Measurements from ENCODE around the gene SCO2. TPM values are rescaled to one million over a fixed set of nuclear protein-coding genes. Genes with fewer than 3 reads are reported as not detected.

Gene SCO2, protein sequence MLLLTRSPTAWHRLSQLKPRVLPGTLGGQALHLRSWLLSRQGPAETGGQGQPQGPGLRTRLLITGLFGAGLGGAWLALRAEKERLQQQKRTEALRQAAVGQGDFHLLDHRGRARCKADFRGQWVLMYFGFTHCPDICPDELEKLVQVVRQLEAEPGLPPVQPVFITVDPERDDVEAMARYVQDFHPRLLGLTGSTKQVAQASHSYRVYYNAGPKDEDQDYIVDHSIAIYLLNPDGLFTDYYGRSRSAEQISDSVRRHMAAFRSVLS
- 7.9 and 8.3 TPM in 2 replicates for total RNA-seq

DNA sequence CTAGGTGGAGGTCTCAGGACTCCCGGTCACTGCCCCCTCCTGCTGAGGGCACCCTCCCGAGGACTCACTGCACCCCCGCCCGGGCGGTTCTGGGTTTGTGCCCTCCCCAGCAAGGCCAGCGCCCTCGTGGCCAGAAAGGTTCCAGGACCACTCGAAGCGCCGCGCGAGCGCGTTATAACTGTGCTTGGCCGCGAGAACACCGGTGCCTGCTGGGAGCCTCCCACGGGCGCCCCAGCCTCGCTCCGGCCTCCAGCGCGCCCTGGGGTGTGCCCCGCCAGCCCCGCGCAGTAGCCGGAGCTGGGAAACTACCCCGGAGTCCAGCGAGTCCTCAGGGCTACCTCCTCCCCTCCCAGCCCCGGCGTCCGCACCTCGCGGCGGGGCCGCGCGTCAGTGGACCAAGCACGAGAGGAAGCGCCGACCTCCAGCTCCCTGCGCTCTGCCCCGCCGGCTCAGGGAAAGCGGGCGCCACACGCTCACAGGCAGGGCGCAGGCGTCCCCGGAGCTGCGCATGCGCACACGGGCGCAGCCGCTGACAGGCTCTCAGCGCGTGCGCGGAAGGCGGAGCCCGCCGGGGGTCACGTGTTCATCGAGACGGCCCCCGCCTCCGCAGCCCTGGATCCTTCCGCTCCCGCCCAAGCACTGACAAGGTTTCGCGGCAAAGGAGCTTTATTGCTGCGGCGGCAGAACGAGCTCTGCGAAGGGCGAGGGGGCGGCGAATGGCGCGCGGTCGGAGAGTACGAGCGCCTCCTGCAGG lies at the start of gene SCO2:
TSS of gene SCO2 (minus strand) at position 495 of the 754 bp plus-strand sequence. CDS start 1,187 bp downstream, outside the sequence.
- intact Hi-C loops (cut with micrococcal nuclease): loop anchor here (1.0 to 2.0 kb wide), 3 partner anchors 17 to 96 kb away; partner anchors contain the start of genes CHKB and NCAPH2

DNA sequence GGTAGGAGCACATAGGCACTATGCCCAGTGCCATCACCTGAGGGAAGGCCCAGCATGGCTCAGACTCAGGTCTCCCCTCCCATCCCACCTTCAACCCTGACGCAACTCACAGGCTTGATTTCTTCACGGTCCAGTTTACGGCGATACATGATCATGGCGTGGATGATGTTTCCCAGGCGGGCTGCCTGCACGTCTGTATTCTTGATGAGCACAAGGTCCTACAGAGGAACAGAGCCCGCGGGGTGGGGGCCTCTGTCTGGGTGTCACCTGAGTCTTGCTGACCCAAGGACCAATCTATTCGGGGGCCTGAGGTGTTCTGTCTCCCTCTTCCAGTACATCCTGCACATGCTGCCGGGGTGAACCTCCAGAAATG lies 49.0 kb upstream of the SCO2 start:
- intact Hi-C loops (cut with micrococcal nuclease): no loop called here

GRCh38 chr22:50573491-50574382 lies 48.3 kb upstream of the SCO2 start:
- intact Hi-C loops (cut with micrococcal nuclease): no loop called here

DNA sequence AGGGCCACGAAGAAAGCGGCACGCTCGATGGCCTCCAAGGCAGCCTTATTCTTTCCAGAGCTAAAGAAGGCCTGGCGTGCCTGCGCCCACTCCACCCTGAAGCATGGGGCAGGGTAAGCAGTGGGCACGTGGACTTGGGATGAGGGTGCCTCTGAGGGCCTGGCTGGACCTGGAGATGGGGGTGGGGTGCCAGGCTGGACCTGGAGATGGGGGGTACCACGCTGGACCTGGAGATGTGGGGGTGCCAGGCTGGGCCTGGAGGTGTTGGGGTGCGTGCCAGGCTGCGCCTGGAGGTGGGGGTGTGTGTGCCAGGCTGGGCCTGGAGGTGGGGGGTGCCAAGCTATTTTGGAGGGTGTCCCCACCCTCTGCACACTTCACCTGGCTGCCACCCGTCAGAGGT lies 47.6 kb upstream of the SCO2 start:
- intact Hi-C loops (cut with micrococcal nuclease): no loop called here

DNA sequence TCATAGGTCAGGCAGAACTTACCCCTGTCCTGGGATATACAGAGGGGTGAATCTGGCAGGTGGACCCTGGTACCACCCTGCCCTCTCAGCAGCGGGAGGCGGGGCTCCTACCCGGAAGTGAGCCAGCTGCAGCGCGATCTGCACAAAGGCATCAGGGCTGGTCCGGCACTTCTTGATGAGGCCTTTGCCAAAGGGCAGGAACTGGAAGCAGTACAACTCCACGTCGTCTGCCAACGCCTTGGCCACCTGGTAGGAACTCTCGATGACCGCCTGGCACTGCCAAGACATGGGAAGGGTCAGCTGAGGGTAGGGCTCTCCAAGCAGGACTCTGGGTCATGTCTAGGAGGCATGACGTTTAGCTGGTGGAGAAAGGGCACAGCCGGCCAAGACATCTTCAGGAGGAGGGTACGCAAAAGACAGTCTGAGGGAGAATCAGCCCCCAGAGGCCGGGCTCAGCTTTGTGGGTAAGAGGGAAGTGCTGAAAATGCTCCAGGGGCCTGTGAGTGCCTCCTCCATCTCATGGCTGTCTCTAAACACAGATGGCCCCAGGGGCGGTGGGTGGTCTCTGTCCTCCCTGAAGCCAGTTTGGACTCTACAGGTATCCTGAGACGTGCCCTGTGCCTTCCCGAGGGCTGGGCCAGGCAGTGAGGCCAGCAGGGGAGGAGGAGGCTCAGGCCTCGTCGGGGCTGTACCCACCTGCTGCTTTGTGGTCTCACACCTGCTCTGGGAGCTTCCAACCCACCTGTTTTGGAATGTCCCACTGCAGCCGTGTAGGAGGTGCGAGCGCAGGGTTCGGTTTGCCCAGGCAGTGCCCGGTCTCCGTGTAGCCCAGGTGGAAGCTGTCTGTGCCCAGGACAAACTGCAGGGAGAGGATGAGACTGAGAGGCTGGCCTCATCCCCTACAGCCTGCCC lies 46.1 kb upstream of the SCO2 start:
- intact Hi-C loops (cut with micrococcal nuclease): no loop called here

GRCh38 chr22:50570861-50571260 lies 45.5 kb upstream of the SCO2 start:
- intact Hi-C loops (cut with micrococcal nuclease): no loop called here

- intact Hi-C loops (cut with micrococcal nuclease): no loop called here
Measured at GRCh38 chr22:50569896-50570535, 44.6 kb upstream of the SCO2 start.

DNA sequence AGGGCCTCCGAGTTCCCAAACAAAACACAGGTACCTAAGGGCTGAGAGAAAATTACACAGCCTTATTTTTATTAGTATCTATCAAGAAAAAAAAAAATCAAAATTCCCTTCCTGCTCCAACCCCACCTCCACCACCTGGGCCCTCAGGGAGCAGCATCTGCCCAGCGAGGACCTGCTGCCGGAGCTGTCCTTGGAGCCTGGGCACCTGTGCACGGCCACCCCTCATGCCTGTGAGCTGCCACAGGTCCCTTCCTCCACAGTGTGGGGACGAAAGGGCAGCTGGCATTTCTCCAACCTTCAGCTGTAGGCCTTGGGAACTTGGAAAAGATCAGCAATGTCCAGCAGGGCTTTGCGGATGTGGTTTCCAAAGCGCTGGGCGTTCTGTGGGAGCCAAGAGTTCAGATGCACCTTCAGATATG lies 43.7 kb upstream of the SCO2 start:
- intact Hi-C loops (cut with micrococcal nuclease): no loop called here

DNA sequence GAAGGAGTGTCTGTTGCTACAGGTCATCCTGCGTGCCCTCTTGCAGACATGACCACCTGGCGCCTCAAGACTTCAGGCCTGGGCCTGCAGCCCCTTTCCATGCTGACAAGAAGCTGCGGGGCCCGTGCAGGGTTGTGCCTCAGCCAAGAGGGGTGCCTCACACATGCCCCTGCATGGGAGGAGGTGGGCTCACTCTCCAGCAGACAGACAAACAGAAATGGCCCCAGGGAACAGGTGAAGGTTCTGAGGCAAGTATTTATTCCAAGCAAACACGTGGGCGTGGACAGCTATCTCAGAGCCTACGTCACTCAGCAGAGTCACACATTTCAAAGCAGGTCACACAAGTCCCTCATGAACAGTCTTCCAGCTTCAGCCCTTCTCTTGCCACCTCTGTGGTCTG lies 43.2 kb upstream of the SCO2 start:
- intact Hi-C loops (cut with micrococcal nuclease): no loop called here

GRCh38 chr22:50567721-50568252 lies 42.4 kb upstream of the SCO2 start:
- intact Hi-C loops (cut with micrococcal nuclease): no loop called here

DNA sequence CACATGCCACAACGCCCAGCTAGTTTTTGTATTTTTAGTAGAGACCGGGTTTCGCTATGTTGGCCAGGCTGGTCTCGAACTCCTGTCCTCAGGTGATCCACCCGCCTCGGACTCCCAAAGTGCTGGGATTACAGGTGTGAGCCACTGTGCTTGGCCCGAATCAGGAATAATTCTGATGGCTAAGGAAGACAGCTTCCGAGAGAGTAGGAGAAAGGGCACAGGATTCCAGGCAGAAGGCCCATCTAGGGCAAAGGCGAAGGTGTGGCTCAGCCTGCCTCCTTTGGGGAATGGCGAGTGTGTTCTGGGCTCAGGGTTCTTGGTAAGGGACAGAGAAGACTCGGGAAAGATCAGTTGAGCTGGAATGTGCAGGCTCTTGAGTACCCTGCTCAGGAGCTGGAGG lies 38.9 kb upstream of the SCO2 start:
- intact Hi-C loops (cut with micrococcal nuclease): loop anchor here (5.0 kb wide), 1 partner anchor 58 kb away; no protein-coding TSS in a partner anchor

DNA sequence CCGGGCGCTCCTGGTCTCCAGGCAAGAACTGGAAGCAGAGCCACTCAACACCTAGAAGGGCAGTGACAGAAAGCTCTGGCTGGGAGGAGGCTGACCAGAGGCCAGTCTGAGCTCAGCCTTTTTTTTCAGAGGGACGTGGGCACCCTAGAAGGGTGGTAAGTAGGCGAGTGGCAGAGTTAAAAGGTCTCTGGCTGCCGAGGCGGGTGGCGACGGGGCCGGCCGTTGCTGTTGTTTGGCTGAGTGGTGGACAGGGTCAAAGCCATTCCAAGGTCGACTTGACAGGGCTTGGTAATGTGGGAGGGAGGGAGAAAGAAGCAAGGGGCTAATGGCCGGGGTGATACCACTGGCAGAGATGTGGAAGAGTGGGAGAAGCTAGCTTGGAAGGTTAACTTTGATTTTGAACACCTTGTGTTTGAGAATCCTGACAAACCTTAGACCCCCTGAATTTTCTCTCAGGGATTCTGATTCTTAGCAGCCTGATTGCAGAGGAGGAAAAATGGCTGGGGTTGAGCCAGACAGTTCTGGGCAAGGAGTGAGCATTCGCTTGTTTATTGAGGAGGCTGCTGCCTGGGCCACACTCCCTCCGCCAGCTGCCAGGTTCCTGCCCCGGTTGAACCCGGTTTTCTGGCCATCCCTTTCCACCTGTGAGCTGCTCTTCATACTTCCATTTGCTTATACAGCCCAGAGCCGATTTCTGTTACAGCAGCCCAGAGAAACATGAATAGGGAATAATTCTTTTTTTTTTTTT lies 38.2 kb upstream of the SCO2 start:
- intact Hi-C loops (cut with micrococcal nuclease): loop anchor here (1.0 to 5.0 kb wide), 3 partner anchors 19 to 59 kb away; partner anchors contain the start of genes CHKB and KLHDC7B

- intact Hi-C loops (cut with micrococcal nuclease): loop anchor here (1.0 to 5.0 kb wide), 5 partner anchors 18 to 60 kb away; partner anchors contain the start of genes CHKB, KLHDC7B and NCAPH2
Measured at GRCh38 chr22:50562523-50563412, 37.4 kb upstream of the SCO2 start, which contains the start of gene SYCE3. TSS of gene SYCE3 (minus strand) at chr22:50562919. CDS start at chr22:50556405, 6,514 bp downstream.

GRCh38 chr22:50561401-50562358 lies 36.3 kb upstream of the SCO2 start:
- intact Hi-C loops (cut with micrococcal nuclease): loop anchor here (1.0 to 5.0 kb wide), 4 partner anchors 17 to 61 kb away; partner anchors contain the start of genes KLHDC7B and NCAPH2

GRCh38 chr22:50560034-50560433 lies 34.6 kb upstream of the SCO2 start:
- intact Hi-C loops (cut with micrococcal nuclease): loop anchor here (5.0 kb wide), 1 partner anchor 62 kb away; no protein-coding TSS in a partner anchor

- intact Hi-C loops (cut with micrococcal nuclease): no loop called here
Measured at GRCh38 chr22:50556703-50557102, 31.3 kb upstream of the SCO2 start.

Measured in T-helper 2 cell treated with Interferon-gamma antibody and Interleukin-4, amounts not matched to agents 100 ng/mL and 5 ng/mL, for 36 hours (primary cell).